NCI-H2196 (cell line): ENCODE data around the gene GARS1.

ENCODE experiments used
- DNase-seq: peaks from one replicate; lab custom pipeline; 2025; ENCODE audit not compliant: unreplicated experiment; lab: John Stamatoyannopoulos, UW

GARS1 gene

DNA sequence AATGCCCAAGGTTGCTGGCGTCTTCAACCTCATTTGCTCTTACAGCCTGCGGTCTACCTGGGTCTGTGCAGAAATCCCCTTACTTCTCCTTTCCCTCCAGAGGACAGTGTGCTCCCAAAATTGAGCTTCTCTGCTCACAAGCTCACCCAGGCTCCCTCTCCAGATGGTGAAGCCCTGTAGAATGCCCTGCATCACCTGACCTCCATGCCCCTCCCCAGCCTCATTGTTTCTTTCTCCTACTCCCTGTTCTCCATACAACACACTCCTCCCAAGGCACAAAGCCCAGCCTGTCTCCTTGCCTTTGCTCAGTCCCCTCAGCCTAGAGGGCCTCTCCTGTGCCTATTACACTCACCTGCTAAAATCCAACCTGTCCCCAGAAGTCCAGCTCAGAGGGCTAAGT lies 84.1 kb downstream of the GARS1 start:
- no peak for DNase-seq

DNA sequence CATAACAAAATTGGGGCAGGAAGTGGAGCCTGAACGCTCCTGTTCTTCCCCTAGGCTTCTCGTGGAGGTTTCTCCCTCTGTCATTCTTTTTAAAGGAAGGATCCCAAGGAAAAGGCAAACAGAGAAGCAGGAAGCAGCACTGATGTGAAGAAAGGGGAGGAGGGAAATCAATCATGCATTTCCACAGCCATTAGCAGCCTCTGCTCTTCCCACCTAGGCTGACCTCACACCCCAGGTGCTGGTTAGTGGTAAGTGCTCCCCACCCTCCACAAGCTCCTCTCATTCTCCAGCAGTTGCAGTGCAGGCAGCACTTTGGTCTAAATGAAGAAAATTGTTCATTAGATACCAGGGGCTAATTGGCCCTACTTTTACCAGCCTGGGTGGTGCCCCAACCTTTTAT lies 85.0 kb downstream of the GARS1 start:
- no peak for DNase-seq

DNA sequence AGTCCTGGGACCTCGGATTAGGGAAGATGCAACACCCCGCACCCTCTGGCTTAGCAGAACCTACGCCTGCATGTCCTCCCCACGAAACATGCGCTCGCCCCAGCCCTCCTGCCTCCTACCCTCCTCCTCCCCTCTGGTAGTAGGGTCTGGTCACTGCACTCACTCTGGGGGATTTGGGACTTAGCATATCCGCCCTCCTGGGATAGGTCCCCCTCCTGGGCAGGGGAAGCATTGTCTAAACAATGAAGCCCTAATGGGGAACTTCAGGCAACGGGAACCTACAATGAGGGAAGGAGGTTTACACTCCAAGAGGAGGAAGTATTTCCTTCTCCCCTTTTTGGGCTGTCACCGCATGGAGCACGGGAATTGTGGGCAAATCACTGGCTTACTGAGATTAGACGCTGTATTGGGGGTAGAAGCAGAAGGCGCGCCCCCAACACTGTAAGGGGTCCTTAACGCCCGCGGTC lies 86.7 kb downstream of the GARS1 start:
- no peak for DNase-seq

DNA sequence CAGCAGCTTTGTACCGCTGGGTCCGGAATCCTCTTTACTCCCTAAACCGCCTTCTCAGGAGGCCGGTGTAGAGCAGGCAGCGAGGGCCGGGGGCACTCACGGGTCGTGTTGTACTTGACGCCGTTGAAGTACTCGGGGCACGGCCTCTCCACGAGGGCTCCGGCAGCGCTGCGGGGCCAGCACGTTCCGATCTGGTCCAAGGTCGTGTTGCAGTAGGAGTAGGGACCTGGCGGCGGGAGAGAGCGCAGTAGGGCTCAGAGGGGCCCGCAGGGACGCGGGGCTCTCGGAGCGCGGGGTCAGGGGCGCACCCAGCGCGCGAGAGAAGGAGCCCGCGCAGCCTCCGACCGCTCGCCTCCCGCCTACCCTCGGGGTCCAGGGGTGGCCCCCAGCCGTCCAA lies 87.1 kb downstream of the GARS1 start:
- DNase-seq = no peak

DNA sequence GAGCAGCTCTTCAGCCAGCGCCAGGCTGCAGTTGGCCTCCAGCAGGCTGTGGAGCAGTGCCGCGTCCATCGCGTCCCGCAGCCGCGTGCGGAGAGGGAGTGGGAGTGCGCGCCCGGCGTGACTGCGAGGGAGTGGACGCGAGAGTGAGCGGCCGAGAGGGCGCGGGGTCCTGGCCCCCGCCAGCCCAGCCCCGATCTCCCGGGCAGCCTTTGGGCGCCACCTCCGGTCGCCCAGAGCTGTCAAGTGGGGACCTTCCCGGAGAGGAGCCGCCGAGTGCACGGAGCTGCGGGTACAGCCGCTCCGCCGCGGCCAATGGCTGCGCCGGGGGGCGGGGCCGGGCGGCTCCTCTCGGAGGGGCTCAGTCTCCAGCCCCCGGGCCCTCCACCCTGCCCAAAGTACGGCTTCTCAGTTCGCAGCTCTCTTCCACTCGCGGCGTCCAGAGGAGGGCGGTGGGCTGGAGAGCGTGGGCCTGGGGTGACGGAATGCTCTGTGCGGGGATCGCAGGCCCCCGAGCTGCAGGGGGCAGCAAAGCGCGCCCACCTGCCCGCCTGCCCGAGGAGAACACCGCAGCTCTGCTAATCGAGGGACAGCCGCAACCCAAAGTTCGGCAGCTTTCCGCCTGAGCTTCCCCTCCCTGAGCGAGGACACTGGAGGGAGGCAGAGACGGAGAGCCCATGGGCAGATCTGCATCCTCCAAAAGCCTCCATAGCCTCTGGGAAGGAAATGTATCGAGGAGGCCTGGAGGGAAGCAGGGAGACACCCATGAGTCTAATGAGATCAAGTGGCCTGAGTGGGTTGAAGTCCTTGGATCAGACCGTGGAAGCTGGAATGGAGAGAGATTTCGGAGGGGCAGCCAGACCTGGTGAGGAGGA lies 87.8 kb downstream of the GARS1 start, which contains the start of gene CRHR2:
Gene CRHR2 (minus strand): TSS at position 245 of the 872 bp plus-strand sequence. CDS start 176 bp downstream, at position 69.
- DNase-seq = no peak

DNA sequence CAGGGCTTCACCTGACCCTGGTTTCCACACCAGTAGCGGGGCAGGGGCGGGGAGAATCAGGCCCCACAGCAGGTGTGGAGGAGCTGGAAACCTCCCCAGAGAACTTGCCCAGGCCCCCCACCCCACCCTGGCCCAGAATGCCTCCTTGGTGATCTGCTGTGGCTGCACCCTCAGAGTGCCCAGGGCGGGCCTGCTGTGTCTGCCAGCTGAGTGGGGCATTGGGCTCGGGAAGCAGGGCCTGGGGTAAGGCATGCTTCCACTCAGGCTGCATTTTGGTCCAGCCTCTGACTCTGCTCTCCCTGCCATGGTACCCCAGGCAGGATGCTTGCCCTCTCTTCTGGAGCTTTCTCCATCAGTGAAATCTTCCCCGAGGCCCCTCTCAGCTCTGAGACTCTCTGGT lies 88.6 kb downstream of the GARS1 start:
- DNase-seq = no peak
